ENCODE results near the gene CFAP99. TPM values are rescaled to one million over a fixed set of nuclear protein-coding genes. Genes with fewer than 3 reads are reported as not detected.

The CFAP99 gene
- total and polyA plus RNA-seq, 9 donors = 0.10 to 12.9 (median 1.4) TPM; not detected in 4

GRCh38 chr4:2511645-2512131, 92.9 kb downstream of the CFAP99 start:
- H3K4me1 ChIP-seq (ENCODE audit: insufficient read depth) = peaks cover 6% of the 10 kb centered on the region
- no peak overlapping the region for H3K27ac ChIP-seq
- no peaks in the 10 kb centered on the region for H3K36me3 ChIP-seq
- no peaks in the 10 kb centered on the region for H3K9me3 ChIP-seq
- H3K4me3 ChIP-seq = no peak overlapping the region
- 77 to 86% (median 83%) methylated on average over 9 of the region's 9 CpGs for WGBS, 3 donors
- TF ChIP-seq CTCF (IDR thresholded peaks at IDR 0.05) (no peak), EP300 (IDR thresholded peaks at IDR 0.05) (no peak), POLR2A (IDR thresholded peaks at IDR 0.05) (no peak)
- intact Hi-C loops (cut with DNase I) = no loop called here
- H3K27me3 ChIP-seq = no peaks in the 10 kb centered on the region
- DNase-seq = no peak

Other genes starting within 250 kb of the CFAP99 start
- gene HAUS3, start 176.8 kb upstream of the CFAP99 start, total RNA-seq = 10 to 100 TPM in 6 of 7 donors, 1 to 10 TPM in 1; 9.3 to 17.4 (median 12.5) TPM
- gene HAUS3, start 176.8 kb upstream of the CFAP99 start, polyA plus RNA-seq = 10 to 100 TPM in 1 of 2 donors, 1 to 10 TPM in 1; 8.2 to 12.5 TPM
- gene POLN, start 176.8 kb upstream of the CFAP99 start, total RNA-seq = 10 to 100 TPM in 1 of 7 donors, 1 to 10 TPM in 5, under 1 TPM in 1; 0.95 to 11.4 (median 3.4) TPM
- 1 to 10 TPM; 1.4 to 1.6 TPM for gene POLN, start 176.8 kb upstream of the CFAP99 start, polyA plus RNA-seq
- 10 to 100 TPM; 22.3 to 51.4 (median 35.3) TPM for gene MXD4, start 156.8 kb upstream of the CFAP99 start, total RNA-seq
- 10 to 100 TPM; 10.3 to 41.5 TPM for gene MXD4, start 156.8 kb upstream of the CFAP99 start, polyA plus RNA-seq
- gene ZFYVE28, start 310 bp upstream of the CFAP99 start, total RNA-seq = 10 to 100 TPM in 3 of 7 donors, 1 to 10 TPM in 4; 5.7 to 12.1 (median 10.0) TPM
- gene ZFYVE28, start 310 bp upstream of the CFAP99 start, polyA plus RNA-seq = 1 to 10 TPM; 1.3 to 6.8 TPM
- gene RNF4, start 50.2 kb downstream of the CFAP99 start, total RNA-seq = 10 to 100 TPM; 27.9 to 72.1 (median 47.1) TPM
- 10 to 100 TPM; 27.0 to 47.9 TPM for gene RNF4, start 50.2 kb downstream of the CFAP99 start, polyA plus RNA-seq
- gene FAM193A, start 117.7 kb downstream of the CFAP99 start, total RNA-seq = 10 to 100 TPM; 18.5 to 39.1 (median 29.4) TPM
- gene FAM193A, start 117.7 kb downstream of the CFAP99 start, polyA plus RNA-seq = 10 to 100 TPM; 16.0 to 18.9 TPM